NOMO-1 treated with DMSO at 0.1 percent for 48 hours (cell line): ENCODE data around the gene LRRC49.

Source experiments
- DNase-seq: peaks from one replicate; lab custom pipeline; 2025; ENCODE audit not compliant: unreplicated experiment; lab: John Stamatoyannopoulos, UW

Gene LRRC49

GRCh38 chr15:71051539-71051938 lies 158.9 kb downstream of the LRRC49 start:
- DNase-seq = no peak

DNA sequence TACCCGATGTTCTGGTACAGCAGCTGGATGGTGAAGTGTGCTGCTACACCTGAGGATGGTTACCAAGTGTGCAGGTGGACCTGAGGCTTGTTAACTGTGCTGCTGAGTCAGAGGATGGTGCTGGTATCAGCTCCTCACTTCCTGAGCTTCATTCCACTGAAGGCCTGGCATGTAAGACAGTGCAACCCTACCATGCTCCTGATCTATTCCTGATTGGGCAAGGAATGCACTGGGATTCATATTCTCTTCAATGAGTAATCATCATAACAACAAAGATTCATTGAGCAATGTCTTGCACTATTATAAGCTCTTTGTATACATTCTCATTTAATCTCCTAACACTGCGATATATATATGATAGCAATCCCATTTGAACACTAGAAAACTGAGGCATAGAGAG lies 159.7 kb downstream of the LRRC49 start:
- DNase-seq = no peak

GRCh38 chr15:71054286-71054952 lies 161.8 kb downstream of the LRRC49 start:
- no peak for DNase-seq

- DNase-seq = no peak
These were observed 162.8 kb downstream of the LRRC49 start for GRCh38 chr15:71055461-71055860.

DNA sequence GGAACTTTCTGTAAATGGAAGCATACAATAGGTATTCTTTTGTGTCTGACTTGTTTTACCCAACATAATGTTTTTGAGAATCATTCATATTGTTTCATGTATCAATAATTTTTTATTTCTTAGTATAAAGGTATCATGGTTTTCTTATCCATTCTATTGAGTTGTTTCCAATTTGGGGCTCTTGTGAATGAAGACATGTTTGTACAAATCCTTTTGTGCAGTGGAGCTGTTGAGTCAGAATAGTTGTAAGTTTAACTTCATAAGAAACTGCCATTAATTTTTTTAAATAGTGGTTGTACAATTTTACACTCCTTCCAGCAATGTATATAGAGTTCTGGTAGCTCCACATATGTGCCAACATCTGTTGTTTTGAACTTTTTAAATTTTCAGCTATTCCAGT lies 163.5 kb downstream of the LRRC49 start:
- DNase-seq = no peak

- no peak for DNase-seq
These were observed 164.5 kb downstream of the LRRC49 start for GRCh38 chr15:71057143-71057542.

DNA sequence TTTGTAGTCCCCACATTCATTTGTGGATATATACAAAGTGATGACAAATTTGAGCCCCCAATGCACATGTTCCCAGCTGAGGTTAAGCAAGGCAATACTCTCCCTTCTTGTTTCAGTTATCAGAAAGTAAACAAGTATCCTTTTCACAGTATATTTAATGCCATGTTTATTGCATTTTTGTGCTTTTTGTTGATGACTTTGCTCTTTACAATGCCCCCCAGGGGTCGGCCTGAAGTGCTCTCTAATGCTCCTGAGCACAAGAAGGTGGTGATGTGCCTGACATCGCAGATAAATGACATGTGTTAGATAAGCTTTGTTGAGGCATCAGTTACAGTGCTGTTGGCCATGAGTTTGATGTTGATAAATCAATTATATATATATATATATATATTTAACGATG lies 165.0 kb downstream of the LRRC49 start:
- no peak for DNase-seq

DNA sequence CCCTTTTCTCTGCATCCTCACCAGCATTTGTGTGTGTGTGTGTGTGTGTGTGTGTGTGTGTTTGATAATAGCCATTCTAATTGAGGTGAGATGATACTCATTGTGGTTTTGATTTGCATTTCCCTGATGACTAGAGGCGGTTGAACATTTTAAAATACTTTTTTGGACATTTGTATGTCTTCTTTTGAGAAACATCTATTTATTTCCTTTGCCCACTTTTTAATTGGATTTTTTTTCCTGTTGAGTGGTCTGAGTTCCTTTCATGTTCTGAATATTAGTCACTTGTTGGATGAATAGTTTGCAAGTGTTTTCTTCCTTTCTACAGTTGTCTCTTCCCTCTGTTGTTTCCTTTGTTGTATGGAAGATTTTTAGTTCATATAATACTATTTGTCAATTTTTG lies 168.4 kb downstream of the LRRC49 start:
- no peak for DNase-seq

GRCh38 chr15:71066983-71067382 lies 174.4 kb downstream of the LRRC49 start:
- no peak for DNase-seq

DNA sequence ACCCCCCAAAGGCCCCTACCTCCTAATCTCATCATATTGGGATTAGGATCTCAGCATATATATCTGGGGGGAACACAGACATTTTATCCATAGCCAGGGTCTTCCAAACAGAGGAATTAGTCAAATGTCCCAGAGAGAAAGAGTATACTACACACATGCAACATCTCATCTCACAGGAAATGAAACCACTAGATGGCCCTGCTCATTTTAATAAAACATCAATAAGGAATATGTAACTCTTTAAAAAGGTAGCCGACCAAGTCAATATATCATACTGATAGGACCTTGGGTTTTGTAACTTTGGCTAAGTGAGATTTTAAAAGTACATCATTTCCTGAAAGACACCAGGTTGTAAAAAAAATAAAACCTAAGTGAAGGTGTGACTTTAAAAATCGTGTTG lies 177.1 kb downstream of the LRRC49 start:
- DNase-seq = no peak

DNA sequence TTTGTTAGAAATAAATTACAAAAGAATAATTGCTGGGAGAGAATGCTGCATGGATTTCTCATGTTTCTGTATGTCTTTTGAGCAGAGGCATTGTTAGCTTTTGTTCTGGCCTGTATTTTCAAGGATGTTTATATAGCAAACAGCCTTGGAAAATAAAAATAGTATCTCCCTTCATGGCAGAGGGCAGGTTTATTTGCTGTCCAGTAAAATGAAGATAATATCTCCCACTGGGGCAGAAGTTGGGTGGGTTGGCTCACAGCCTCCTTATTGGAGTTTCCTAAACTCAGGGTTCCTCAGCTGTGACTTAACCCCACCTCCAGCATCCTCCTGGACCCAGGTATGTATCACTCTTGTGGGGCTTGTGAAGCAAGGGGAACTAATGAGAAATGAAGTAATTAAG lies 178.9 kb downstream of the LRRC49 start:
- DNase-seq = no peak

DNA sequence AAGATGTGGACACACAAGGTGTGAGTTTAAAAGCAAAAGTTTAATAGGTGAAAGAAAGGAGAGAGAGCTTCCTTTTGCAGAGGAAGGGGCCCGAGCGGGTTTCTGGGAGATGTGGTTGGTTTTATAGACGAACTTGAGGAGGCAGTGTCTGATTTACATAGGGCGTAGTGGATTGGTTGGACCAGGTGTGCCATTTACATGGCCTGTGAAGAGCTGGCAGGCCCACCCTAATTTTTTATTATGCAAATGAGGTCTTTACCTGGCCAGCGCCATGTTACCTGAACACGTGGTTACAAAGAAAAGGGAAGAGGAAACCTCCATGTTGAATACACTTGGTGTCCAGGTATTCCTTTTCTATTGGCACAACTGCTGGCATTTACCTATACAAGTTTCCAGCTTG lies 179.8 kb downstream of the LRRC49 start:
- DNase-seq = no peak

- DNase-seq = no peak
These were observed 186.0 kb downstream of the LRRC49 start for GRCh38 chr15:71078506-71079207.

DNA sequence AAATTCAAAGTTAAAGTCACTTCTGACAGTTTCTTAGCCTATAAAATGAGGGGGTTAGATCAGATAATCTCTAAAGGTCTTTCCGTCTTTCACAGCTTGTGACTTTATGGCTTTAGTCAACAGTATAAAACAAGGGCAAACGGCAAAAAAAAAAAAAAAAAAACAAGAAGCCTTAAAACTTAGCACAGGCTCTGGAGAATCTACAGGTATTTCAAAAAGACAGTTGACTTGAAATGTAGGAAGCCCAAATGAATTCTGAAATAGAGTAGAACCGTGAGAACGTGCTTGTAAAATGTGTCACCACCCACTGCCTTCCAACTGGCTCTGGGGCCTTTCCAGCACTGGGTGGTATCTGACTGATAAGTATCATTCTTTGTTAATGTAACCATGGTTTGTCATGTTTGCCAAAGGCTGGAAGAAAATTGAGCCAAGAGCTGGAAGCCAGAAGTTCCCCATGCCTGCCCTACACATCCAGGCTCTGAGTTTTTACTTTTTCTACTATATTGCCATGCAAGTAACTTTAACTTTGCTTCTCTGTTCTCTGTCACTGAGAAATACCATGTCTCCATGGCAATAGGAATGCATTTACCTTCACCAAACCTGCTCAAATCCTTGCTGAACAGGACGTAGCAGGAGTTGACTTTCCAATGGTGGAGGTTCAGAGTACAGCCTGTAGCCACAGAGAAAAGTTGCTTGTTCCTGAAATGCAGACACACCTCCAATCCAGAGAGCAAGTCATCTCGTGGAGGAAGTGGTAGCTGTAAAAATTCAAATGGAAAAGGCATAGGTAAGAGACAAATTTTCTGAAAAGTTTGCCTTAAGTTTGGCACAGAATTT lies 186.8 kb downstream of the LRRC49 start:
- DNase-seq = no peak

DNA sequence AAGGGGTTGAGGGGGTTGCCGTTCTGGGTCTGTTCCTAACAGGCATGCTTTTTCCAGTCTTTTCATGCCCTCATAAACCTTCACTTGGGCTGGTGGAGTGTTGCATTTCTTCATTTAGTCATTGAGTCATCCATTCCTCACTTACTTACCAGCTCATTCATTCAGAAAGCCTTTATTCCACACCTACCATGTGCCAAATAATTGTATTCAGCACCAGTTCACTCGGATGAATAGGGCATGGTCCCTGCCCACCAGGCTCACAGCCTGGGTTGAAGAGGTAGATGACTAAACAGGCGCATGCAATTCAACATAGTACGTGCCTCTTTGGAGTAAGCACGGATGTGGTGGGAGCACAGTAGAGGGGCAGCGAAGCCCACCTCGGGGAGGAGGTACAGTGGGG lies 187.5 kb downstream of the LRRC49 start:
- no peak for DNase-seq

- DNase-seq = no peak
These were observed 188.1 kb downstream of the LRRC49 start for GRCh38 chr15:71080705-71081104.

DNA sequence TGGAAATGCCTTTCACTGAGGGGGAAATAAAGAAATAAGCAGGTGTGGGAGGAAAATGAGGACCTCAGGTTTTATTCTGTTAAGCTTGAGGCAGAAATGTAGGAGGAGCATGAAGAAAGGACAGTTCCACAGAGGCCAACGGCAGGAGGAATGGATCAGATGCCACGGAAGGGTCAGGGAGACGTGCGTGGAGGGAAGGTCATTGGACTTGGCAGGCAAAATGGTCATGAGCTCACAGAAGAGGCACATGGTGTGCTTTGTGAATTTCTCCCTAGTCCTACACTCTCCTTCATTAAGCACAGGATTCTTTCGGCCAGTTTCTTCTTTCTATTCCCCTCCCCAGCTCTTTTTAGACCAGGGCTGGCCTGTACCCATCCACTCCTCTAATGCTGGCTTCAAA lies 190.2 kb downstream of the LRRC49 start:
- DNase-seq = no peak

DNA sequence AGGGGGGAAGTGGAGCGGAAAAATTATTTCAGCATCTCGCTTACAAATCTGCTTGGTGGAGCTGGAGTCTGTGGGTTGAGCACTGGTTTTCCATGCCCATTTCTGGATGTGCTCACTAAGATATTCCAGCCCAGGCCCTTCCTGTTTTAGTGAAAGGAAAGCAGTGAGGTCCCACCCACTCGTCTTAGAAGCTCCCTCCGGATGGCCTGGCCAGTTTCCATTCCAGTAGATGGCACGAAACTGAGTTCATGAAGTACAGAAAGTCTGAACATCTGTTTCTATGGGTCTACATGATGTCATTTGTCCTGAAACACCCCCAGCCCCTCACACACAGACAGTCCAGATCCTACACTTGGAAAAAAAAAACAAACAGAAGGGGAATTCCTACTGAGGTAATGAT lies 190.7 kb downstream of the LRRC49 start:
- DNase-seq = no peak

DNA sequence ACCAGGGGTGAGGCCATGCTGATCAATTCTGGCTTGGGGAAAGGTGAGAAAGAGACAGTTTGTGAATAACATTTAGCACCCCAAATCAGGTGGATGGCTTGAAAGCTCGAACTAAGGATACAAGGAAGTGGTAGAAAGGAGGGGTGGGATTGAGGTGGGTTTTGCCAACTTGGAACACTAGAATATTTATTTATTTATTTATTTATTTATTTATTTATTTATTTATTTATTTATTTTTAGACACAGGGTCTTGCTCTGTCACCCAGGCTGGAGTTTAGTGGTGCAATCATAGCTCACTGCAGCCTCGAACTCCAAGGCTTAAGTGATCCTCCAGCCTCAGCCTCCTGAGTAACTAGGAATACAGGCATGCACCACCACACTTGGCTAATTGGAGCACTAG lies 191.6 kb downstream of the LRRC49 start:
- no peak for DNase-seq

DNA sequence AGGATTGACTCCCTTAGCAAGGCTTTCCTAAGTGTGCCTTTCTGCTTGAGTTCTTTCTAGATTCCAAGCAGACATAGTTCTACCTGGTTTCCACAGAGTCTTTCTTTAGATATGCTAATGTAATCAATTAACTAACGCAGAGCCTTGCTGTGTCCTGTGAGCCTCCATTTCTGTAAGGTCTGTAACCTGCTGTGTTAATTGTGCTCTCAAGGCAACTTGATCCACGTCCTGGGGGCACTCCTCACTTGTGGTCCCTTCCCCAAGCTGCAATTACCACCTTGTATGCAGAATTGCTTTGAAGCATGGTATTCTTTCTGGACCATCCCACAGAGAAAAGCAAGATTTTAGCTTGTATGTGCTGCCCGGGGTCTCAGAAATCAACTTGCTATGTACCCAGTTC lies 193.2 kb downstream of the LRRC49 start:
- DNase-seq = no peak

GRCh38 chr15:71088155-71088554 lies 195.5 kb downstream of the LRRC49 start:
- DNase-seq = no peak

DNA sequence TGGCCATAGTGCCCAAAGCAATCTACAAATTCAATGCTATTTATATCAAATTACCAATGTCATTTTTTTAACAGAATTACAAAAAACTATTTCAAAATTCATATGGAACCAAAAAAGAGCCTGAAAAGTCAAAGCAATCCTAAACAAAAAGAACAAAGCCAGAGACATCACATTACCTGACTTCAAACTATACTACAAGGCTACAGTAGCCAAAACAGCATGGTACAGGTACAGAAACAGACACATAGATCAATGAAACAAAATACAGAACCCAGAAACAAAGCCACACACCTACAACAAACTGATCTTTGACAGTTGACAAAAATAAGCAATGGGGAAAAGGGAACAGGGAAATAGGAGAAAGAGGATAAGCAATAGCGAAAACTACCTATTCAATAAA lies 196.1 kb downstream of the LRRC49 start:
- no peak for DNase-seq
